Amniotic epithelial cell (primary cell): ENCODE results near the gene ATOH8.
A peak's percentile ranks its signal among the peaks of the same experiment; 100 is the strongest.

ENCODE experiments used
- DNase-seq: peaks from one replicate; pipeline ENCODE4 v3.0.0-alpha.2; 2010; ENCODE audit warnings: low read depth

ATOH8 gene

DNA sequence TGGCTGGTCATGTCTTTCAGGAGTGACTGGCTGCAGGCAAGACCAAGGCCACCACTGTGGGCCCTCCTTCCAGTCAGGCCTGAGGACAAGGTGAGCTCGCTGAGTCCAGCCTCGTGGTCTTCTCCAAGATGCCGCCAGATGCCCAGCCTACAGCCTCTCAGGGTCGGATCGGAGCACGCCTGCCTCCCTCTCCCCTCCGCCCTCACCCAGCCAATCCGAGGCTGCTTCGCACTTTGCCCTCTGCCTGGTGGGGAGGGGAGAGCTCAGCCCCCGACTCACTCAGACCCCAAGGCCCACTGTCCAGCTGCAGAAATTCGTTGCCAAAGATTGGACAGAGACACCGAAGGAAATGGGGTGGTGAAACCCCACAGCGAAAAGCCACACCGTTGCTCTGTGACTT is 33.1 kb downstream of the ATOH8 start:
- DNase-seq = no peak

DNA sequence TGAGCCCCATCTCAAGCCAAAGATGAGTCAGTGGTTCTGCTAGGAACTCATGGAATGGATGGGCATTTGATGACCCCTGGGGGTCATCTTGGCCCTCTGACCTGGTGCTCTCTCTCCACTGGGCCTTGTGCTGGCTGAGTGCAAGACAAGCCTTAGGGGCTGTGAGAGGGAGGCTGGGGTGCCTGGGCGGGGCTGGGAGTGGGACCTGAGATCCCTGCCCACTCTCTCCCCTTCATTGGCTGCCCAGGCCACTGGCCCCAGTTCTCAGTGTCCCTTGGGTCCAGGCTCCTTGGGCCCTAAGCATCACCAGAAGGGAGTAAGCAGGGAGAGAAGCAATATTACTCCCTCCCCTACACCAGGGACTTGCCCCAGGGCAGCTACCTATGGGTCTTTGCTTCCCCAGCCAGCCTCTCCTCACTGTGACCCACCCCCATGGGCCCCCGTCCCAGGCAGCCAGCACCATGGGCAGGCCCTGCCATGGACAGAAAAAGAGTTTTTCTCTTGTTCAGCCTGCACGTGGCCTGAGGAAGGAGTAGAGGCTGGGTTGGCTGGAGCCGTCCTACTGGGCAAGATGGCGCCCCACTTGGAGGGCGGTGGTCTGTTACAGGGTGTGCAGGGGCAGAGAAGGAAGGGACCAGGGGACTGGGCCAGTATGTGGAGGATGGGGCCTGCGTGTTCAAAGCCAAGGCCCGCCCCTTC is 33.6 kb downstream of the ATOH8 start:
- DNase-seq = no peak

- no peak for DNase-seq
These were observed 34.2 kb downstream of the ATOH8 start for GRCh38 chr2:85787981-85788340.

DNA sequence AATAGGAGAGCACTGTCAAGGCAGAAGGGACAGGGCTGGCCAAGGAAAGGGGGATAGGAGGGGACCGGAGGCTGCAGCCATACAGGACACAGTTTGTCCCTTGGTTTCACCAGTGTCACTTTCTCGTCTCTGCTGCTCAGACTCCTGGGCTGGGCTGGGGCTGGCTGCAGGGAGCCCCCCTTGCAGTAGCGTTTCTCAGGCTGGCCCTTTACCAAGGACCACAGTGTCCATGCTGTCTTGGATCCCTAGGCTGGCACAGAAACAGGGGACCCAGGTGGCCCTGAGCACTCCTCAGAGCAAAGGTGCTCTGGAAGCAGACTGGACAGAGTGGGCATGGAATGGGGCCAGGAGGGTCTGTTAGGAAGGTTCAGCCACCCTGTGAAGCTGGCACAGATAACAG is 34.8 kb downstream of the ATOH8 start:
- no peak for DNase-seq

- DNase-seq = no peak
These were observed 35.5 kb downstream of the ATOH8 start for GRCh38 chr2:85789271-85789670.

DNA sequence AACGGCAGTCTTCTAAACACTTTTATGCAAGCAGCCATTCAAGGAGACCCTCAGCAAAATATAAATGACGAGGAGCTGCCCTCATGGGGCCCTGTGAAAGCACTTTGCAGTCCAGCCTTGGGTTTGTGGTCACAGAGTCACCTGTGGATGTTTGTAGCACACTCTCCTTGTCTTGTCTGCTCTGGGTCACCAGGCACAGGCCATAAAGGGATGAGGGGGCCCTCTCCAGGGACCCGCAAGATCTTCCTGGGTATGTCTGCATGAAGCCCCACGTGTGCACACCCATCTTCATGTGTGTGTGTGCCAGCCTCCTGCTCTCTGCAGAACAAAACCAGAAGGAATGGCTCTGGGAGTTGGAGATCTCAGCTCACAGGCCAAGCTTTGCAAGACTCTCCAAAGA is 36.2 kb downstream of the ATOH8 start:
- DNase-seq = no peak

- no peak for DNase-seq
These were observed 36.9 kb downstream of the ATOH8 start for GRCh38 chr2:85790499-85791188.

DNA sequence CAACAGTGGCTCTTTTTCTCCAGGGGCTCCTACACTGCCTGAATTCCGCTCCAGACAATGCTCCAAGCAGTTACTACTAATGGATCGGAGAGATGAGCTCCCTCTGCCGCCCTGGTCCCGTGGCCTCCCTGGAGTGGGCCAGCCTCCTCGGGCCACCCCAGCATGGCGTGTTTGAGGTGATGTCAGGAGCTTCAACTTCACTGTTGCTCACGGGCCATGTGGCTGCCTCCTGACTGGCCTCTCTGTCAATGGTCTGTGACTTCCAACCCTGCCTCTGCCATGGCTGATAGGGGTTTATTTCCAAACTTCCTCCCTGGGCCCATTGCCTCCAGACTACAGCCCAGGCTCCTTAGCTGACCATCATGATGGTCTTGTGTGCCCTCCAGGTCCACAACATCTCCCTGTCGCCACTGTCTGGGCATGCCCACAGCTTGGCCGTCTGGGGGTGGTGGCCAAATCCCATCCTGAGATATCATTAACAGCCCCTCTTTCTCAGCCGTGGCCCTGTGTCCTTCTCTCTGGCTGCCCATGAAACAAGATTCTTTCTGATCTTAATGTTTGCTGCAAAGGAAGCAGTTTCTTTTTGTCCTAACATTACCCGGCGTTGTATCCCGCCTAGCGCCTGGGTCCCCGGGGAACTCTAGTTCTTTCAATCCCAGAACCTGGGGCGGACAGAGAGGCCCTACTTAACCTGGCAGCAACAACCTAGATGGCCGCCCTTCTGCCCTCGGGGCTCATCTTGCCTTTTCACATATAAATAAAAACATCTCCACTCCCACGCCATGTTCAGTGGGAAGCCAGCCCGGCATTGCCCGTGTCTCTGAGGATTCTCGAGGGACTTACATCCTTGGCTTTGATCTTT is 38.1 kb downstream of the ATOH8 start:
- DNase-seq = no peak

DNA sequence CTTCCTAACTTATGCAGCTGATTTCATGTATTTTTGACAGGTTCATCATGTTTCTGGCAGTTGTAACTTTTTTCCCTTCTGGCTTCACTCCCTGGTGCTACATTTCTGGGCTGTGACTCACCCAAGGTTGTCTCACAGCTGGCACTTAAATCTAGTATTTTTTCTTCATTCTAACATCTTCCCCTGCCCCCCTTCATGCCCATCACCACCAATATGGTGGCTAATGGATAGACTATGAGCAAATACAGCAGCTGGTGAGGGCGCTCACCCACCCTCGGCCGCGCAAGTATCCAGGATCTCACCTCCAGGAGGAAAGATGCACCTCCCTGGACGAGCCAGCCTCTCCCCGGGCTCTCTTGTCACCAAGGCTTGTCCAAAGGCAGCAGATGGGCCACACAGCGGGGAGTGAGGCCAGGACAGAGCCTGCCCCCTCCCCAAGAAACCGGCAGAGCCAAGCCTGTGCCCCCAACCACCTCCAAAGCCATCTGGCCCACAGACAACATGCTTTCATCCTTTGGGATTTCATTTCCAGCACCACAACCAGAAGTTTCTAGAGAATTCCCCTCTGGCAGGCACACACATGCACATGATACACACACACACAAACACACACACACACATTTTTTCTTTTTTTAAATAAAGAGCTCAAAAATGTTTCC is 39.1 kb downstream of the ATOH8 start:
- DNase-seq = peak; percentile 86

DNA sequence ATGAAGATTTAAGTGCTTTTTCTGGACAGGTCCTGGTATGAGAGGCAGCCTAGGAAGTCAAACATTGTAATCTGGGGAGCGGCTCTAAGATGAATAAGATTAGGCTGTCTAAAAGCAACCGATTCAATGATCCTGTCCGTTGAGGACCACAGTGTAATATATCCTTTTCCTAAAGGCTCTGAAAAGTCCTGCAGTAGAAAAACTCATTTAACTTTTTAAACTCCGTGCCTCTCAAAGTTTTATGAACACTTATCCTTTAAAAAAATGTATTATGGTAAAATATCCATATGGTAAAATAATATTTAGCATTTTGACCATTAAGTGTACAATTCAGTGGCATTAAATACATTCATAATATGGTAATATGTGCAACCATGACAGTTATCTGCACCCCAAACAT is 39.8 kb downstream of the ATOH8 start:
- no peak for DNase-seq

DNA sequence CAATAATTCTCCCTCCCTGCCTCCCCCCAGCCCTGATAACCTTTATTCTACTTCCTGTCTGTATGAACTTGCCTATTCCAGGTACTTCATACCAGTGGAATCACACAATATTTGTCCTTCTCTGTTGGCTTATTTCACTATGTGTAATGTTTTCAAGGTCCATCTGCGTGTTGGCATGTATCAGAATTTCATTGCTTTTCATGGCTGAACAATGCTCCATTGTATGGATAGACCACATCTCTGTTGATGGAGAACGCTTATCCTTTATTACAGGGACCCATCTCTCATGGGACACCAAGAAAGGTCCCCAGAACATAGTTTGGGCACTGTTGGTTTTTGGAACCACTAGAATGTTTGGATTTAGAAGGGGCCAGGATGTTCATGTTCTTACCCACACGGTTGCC is 40.2 kb downstream of the ATOH8 start:
- no peak for DNase-seq

DNA sequence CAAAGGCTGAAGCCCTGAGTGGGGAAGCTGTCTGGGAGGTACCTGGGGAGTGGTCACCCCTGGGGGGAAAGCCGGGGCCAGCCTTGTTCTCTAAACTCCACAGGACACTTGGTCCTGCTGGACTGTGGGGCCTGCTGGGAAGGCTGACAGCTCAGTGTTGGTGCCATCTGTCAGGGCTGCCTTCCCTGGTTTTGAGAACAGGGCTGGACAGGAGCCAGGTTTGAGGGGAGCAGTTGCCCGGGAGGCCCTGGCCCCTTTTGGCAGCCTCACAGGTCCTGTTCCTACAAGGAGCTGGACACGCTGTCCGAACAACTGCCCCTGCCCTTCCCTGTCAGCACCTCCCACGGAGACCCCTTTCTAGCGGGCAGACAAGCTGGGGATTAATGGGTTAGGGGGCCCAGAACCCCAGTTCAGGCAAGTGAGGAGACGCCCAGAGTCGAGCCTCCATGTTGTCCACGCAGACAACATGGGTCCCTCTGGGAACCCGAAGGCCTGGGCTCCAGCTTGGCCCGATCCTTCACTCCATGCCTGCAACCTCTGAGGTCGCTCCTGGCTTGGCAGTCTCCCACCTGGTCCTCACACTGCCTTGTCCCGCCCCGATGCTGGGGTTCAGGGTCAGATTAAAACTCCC is 40.8 kb downstream of the ATOH8 start:
- DNase-seq = no peak

DNA sequence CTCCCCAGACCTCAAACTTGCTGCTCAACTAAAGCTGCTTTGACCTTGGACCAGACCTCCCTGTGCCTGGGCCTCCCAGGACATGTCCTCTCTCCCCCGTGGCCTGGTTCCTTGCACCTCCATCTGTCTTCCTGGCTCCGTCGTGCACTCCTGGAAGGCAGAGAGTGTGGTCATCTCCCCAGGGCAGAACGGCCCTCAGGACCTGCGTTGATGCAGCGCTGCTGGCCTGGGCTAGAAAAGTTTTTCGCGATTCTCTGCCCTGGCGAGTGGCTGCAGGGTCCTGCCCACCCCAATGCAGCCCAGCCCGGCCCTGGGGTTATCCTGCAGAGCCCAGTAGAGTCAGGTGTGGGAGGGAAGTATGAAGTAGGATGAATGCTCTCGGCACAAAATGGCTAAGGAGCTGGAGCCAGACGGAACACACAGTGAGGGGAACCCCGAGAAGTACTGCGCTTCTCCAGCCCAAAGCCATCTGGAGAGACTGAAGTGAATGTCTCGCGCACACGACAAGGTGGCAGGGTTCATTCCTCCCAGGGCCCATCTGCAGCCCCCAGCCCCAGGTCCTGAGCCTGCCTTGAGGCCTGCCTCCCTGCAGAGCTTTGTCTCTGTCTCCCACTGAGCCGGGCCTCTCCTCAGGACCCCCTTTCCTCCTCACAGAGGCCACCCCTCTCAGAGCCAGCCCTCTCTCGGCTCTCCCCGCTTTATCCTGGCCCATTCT is 41.7 kb downstream of the ATOH8 start:
- no peak for DNase-seq

DNA sequence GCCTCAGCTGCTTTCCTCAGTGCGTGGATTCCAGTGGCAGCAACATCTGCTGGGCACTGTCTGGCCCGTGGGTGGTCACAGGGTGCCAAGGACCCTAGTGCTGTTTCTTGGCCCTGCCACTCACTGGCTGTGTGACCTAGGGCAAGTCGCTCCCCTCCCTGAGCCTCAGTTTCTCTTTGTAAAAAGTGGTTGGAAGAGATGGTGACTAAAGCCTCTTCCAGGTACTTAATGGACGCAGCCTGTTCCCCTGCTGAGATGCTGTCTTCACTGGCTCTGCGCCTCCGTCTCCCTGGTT is 42.2 kb downstream of the ATOH8 start:
- no peak for DNase-seq

DNA sequence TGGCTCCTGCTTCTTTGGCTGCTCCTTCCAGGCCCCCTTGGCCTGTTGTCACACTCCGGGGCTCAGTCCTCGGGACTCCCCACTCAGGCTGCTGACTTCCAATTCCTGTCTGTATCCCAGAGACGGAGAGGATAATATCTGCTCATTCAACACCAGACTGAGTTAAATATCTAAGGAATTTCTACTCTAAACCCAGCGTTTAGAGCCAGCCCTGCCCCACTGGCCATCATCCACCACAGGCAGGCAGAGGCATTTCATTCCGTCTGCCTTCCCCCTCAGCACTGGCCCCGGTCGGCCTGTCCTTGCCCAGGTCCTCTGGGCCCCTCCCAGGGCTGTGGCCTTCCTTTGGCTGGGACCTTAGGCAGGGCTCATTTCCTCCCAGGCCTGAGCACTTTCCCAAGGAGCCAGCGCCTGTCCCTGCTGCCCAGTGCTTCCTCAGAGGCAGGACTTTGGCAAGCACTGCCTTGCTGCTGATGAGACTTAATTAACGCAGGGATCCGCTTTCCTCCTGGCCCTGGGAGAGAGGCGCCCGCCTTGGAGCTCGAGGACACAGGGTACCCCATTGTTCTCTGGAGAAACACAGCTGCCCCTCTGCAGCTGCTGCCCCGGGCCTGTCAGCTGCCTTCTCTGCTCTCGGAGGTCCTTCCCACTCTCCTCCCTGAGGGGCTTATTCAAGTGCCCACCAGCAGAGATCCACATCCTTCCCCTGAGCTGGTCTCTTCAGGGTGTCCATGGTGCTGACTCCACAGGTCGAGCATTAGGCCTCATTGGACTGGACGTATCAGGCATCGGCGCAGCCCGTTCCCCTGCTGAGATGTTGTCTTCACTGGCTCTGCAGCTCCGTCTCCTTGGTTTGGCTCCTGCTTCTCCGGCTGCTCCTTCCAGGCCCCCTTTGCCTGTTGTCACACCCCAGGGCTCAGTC is 42.8 kb downstream of the ATOH8 start:
- peak; percentile 34 for DNase-seq

GRCh38 chr2:85797263-85797660 is 43.5 kb downstream of the ATOH8 start:
- DNase-seq = no peak

GRCh38 chr2:85797921-85798320 is 44.1 kb downstream of the ATOH8 start:
- DNase-seq = peak; percentile 68

DNA sequence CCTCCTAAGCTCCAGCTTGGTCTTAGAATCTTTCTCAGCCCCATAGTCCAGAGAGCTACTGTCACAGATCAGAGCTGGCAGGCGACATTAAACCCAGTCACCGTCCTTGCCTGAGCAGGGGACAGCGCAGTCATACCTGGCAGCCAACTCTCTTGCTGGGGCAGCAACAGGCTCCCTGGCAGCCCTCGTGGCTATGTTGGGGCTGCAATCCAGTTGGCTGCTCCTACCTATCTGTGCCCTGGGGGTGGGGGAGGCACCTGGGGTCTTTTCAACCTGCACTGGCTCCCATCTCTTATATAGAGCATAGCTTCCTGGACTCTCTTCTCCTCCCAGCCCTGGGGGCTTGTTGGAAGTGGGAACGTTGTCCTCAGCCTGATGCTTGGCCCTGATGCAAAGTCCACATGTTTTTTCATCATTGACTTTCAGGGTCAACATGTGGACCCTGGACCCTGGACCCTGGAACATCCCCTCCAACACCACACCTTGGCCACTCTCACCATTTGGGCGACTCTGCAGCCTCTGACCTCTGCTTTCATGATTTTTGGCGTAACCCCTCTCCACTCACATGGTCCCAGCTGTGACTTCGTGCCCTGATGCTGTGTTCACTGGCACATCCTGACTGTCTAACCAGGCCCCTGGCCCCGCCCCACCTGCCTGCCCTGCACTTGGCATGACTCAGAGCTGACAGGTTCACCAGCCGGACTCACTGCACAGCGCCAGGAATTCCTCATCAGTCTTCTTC is 45.6 kb downstream of the ATOH8 start:
- DNase-seq = no peak

- no peak for DNase-seq
These were observed 46.8 kb downstream of the ATOH8 start for GRCh38 chr2:85800586-85800985.

DNA sequence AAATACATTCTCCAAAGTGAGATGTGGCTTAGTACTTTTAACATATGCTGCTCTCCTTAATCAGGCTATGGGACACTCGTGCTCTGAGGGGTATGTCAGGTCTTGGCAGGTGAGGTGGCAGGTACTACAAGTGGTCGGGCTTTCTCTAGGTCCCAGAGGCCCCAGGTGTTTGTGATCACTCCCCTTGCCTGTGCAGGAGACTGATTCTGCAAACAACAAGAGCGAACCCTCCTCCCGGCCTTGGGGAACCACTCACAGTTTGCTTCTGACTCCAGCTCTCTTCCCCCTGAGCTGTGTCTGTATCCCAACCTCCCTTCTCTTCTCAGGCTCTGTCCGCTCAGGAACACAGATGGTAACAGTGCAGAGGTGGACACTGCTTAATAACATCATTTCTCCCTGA is 48.1 kb downstream of the ATOH8 start:
- DNase-seq = no peak
